ENCODE results near the gene RYR1.
"Not testable (repeated sequence)": the region's sequence is repeated elsewhere in the genome, so short reads cannot be mapped to it uniquely, and the experiment has no call there.

The RYR1 gene

GRCh38 chr19:38495375-38495774 is 61.9 kb downstream of the RYR1 start:
- DNase-seq, result not testable (repeated sequence)

GRCh38 chr19:38496116-38496515 is 62.6 kb downstream of the RYR1 start:
- no peak for DNase-seq

- DNase-seq, result no peak
Measured at GRCh38 chr19:38496603-38497487, 63.4 kb downstream of the RYR1 start.

GRCh38 chr19:38497907-38498306 is 64.4 kb downstream of the RYR1 start:
- DNase-seq, result no peak

- DNase-seq, result no peak
Measured at GRCh38 chr19:38499532-38499931, 66.0 kb downstream of the RYR1 start.

GRCh38 chr19:38500450-38500849 is 67.0 kb downstream of the RYR1 start:
- no peak for DNase-seq

- no peak for DNase-seq
Measured at GRCh38 chr19:38502410-38503076, 69.1 kb downstream of the RYR1 start.

GRCh38 chr19:38503077-38503410 is 69.6 kb downstream of the RYR1 start:
- DNase-seq, result no peak

GRCh38 chr19:38505958-38506357 is 72.5 kb downstream of the RYR1 start:
- no peak for DNase-seq

GRCh38 chr19:38506375-38506722 is 72.9 kb downstream of the RYR1 start:
- no peak for DNase-seq

GRCh38 chr19:38506723-38507550 is 73.4 kb downstream of the RYR1 start:
- peak; percentile 91 for DNase-seq

GRCh38 chr19:38507551-38508127 is 74.1 kb downstream of the RYR1 start:
- no peak for DNase-seq

GRCh38 chr19:38508507-38508906 is 75.0 kb downstream of the RYR1 start:
- DNase-seq, result no peak

GRCh38 chr19:38509027-38509426 is 75.5 kb downstream of the RYR1 start:
- no peak for DNase-seq

GRCh38 chr19:38511074-38511708 is 77.7 kb downstream of the RYR1 start:
- no peak for DNase-seq

- DNase-seq, result no peak
Measured at GRCh38 chr19:38512277-38512676, 78.8 kb downstream of the RYR1 start.

- not testable (repeated sequence) for DNase-seq
Measured at GRCh38 chr19:38513156-38513555, 79.7 kb downstream of the RYR1 start.

GRCh38 chr19:38513762-38514167 is 80.3 kb downstream of the RYR1 start:
- peak; percentile 32 for DNase-seq

- peak; percentile 81 for DNase-seq
Measured at GRCh38 chr19:38514812-38515633, 81.5 kb downstream of the RYR1 start.

GRCh38 chr19:38515896-38516295 is 82.4 kb downstream of the RYR1 start:
- no peak for DNase-seq

GRCh38 chr19:38516802-38517201 is 83.3 kb downstream of the RYR1 start:
- DNase-seq, result no peak

- no peak for DNase-seq
Measured at GRCh38 chr19:38517321-38517720, 83.8 kb downstream of the RYR1 start.
